Loucy (cell line): ENCODE results near the gene ZNF784.
A peak's percentile ranks its signal among the peaks of the same experiment; 100 is the strongest.
"Not testable (repeated sequence)": the region's sequence is repeated elsewhere in the genome, so short reads cannot be mapped to it uniquely, and the experiment has no call there.

ENCODE experiments used
- H2AFZ ChIP-seq: fragments of 200-600 bp; sonication (generic); 2 replicates; pipeline ENCODE4 v1.6.0; 2016; ENCODE audit warnings: antibody characterized with exemption, mild to moderate bottlenecking, low read length, moderate library complexity
- H3F3A ChIP-seq: fragments of 200-600 bp; 2 replicates; pipeline ENCODE4 v1.6.0; 2016; ENCODE audit warnings: antibody characterized with exemption, low read depth, mild to moderate bottlenecking
- H3K27me3 ChIP-seq: fragments of 200-600 bp; sonication (generic); 2 replicates; pipeline ENCODE4 v1.6.1; 2014; ENCODE audit warnings: low read length, mild to moderate bottlenecking; ENCODE audit not compliant: insufficient read depth, poor library complexity, severe bottlenecking
- H3K36me3 ChIP-seq: fragments of 200-600 bp; sonication (generic); 2 replicates; pipeline ENCODE4 v1.6.1; 2016; ENCODE audit warnings: low read length; ENCODE audit not compliant: insufficient read depth
- H3K4me1 ChIP-seq: fragments of 200-600 bp; sonication (generic); 2 replicates; pipeline ENCODE4 v1.5.1; 2014; ENCODE audit warnings: low read length, mild to moderate bottlenecking; ENCODE audit not compliant: insufficient read depth, poor library complexity, severe bottlenecking
- H3K4me2 ChIP-seq: fragments of 200-600 bp; sonication (generic); 2 replicates; pipeline ENCODE4 v1.6.0; 2014; ENCODE audit warnings: antibody characterized with exemption, low read length, low read depth, mild to moderate bottlenecking; ENCODE audit not compliant: poor library complexity, severe bottlenecking
- H3K4me3 ChIP-seq: fragments of 200-600 bp; sonication (generic); 2 replicates; pipeline ENCODE4 v1.5.1; 2014; ENCODE audit warnings: low read length, mild to moderate bottlenecking, mixed read lengths; ENCODE audit not compliant: poor library complexity, severe bottlenecking
- H3K79me2 ChIP-seq: fragments of 200-600 bp; sonication (generic); 2 replicates; pipeline ENCODE4 v1.6.1; 2014; ENCODE audit warnings: low read length; ENCODE audit not compliant: insufficient read depth
- H3K9ac ChIP-seq: fragments of 200-600 bp; sonication (generic); 2 replicates; pipeline ENCODE4 v1.6.0; 2014; ENCODE audit warnings: mild to moderate bottlenecking, low read depth, low read length, moderate library complexity; ENCODE audit not compliant: poor library complexity, severe bottlenecking
- H3K9me2 ChIP-seq: fragments of 200-600 bp; sonication (generic); replicated peaks from 2 replicates; pipeline ENCODE4 v1.6.1; 2016; ENCODE audit warnings: low read depth, low read length, mixed read lengths
- H3K9me3 ChIP-seq: fragments of 200-600 bp; sonication (generic); 2 replicates; pipeline ENCODE4 v1.6.1; 2014; ENCODE audit warnings: mild to moderate bottlenecking, antibody characterized with exemption, low read length, low read depth; ENCODE audit not compliant: insufficient read depth
- H4K20me1 ChIP-seq: fragments of 200-600 bp; sonication (generic); 2 replicates; pipeline ENCODE4 v1.6.0; 2014; ENCODE audit warnings: antibody characterized with exemption, low read length, mild to moderate bottlenecking; ENCODE audit not compliant: insufficient read depth, poor library complexity, severe bottlenecking
- EZH2phosphoT487 ChIP-seq: fragments of 200-600 bp; IDR thresholded peaks from 2 replicates; pipeline ENCODE4 v1.6.1; 2018; ENCODE audit warnings: antibody characterized with exemption, mild to moderate bottlenecking, moderate library complexity, borderline replicate concordance
- TF ChIP-seq, protein P1 (sequence below): fragments of 200-600 bp; sonication (generic); conservative IDR thresholded peaks from 2 replicates; pipeline ENCODE4 v1.5.1; 2014; ENCODE audit warnings: mild to moderate bottlenecking, antibody characterized with exemption, low read length

ZNF784 gene

GRCh38 chr19:55585658-55586339 is 38.6 kb downstream of the ZNF784 start:
- H3K9me3 ChIP-seq, result no peaks in the 10 kb centered on the region
- H3K9me2 ChIP-seq, result no peaks in the 10 kb centered on the region
- no peaks in the 10 kb centered on the region for H3K36me3 ChIP-seq
- H3K79me2 ChIP-seq, result peaks cover 7% of the 10 kb centered on the region; the same call in 1 of the 2 replicates
- H4K20me1 ChIP-seq, result no peaks in the 10 kb centered on the region
- peaks cover 11% of the 10 kb centered on the region; the same call in 1 of the 2 replicates for H3F3A ChIP-seq
- no peaks in the 10 kb centered on the region for H3K27me3 ChIP-seq
- peaks cover 24% of the 10 kb centered on the region for H3K4me1 ChIP-seq
- TF ChIP-seq, protein P1, sequence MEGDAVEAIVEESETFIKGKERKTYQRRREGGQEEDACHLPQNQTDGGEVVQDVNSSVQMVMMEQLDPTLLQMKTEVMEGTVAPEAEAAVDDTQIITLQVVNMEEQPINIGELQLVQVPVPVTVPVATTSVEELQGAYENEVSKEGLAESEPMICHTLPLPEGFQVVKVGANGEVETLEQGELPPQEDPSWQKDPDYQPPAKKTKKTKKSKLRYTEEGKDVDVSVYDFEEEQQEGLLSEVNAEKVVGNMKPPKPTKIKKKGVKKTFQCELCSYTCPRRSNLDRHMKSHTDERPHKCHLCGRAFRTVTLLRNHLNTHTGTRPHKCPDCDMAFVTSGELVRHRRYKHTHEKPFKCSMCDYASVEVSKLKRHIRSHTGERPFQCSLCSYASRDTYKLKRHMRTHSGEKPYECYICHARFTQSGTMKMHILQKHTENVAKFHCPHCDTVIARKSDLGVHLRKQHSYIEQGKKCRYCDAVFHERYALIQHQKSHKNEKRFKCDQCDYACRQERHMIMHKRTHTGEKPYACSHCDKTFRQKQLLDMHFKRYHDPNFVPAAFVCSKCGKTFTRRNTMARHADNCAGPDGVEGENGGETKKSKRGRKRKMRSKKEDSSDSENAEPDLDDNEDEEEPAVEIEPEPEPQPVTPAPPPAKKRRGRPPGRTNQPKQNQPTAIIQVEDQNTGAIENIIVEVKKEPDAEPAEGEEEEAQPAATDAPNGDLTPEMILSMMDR, result no peak
- no peak for TF ChIP-seq EZH2phosphoT487
- H2AFZ ChIP-seq, result peak overlapping the region; percentile 96
- peak overlapping the region; percentile 72 for H3K4me3 ChIP-seq
- H3K9ac ChIP-seq, result peak overlapping the region; percentile 59
- peak overlapping the region; percentile 93 for H3K4me2 ChIP-seq

DNA sequence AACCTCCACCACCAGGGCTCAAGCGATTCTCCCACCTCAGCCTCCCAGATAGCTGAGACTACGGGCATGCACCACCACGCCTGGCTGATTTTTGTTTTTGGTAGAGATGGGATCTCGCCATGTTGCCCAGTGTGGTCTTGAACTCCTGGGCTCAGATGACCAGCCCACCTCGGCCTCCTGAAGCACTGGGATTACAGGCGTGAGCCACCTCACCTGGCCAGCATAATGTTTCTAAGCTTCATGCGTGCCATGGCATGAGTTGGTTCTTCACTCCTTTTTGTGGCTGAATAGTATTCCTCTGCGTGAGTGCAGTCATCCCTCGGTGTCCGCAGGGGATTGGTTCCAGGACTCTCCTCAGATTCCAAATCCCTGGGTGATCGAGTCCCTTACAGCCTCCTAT is 39.5 kb downstream of the ZNF784 start:
- H3K36me3 ChIP-seq, result no peaks in the 10 kb centered on the region
- H3K4me2 ChIP-seq, result no peak overlapping the region
- H3K27me3 ChIP-seq, result no peaks in the 10 kb centered on the region
- H3K79me2 ChIP-seq, result peaks cover 15% of the 10 kb centered on the region
- no peak overlapping the region for H3K9ac ChIP-seq
- peaks cover 11% of the 10 kb centered on the region; the same call in 1 of the 2 replicates for H3F3A ChIP-seq
- TF ChIP-seq, protein P1, result no peak
- TF ChIP-seq EZH2phosphoT487, result no peak
- H3K4me1 ChIP-seq, result peaks cover 24% of the 10 kb centered on the region
- H2AFZ ChIP-seq, result no peak overlapping the region
- no peaks in the 10 kb centered on the region for H3K9me2 ChIP-seq
- H4K20me1 ChIP-seq, result no peaks in the 10 kb centered on the region
- no peak overlapping the region for H3K4me3 ChIP-seq
- no peaks in the 10 kb centered on the region for H3K9me3 ChIP-seq

- not testable (repeated sequence) for H3K36me3 ChIP-seq, H3K9me2 ChIP-seq, H4K20me1 ChIP-seq, H3K4me3 ChIP-seq, H3K9me3 ChIP-seq, H3K4me2 ChIP-seq, H3K9ac ChIP-seq, H3K27me3 ChIP-seq, H2AFZ ChIP-seq
- Histone ChIP-seq H3F3A (peaks cover 11% of the 10 kb centered on the region; the same call in 1 of the 2 replicates), H3K4me1 (peaks cover 24% of the 10 kb centered on the region), H3K79me2 (peaks cover 24% of the 10 kb centered on the region)
Observed at GRCh38 chr19:55583897-55584296, 40.5 kb downstream of the ZNF784 start.

DNA sequence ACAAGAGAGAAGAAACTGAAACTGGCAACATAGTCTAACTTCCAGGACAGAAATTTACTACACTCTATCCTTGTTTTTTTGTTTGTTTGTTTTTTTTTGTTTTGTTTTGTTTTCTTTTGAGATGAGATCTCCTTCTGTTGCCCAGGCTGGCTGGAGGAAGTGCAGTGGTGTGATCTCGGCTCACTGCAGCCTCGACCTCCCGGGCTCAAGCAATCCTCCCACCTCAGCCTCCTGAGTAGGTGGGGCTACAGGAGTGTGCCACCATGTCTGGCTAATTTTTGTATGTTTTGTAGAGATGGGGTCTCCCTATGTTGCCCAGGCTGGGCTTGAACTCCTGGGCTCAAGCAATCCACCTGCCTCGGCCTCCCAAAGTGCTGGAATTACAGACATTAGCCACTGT is 42.1 kb downstream of the ZNF784 start:
- Histone ChIP-seq H3K4me1 (peaks cover 24% of the 10 kb centered on the region), H3K79me2 (peaks cover 28% of the 10 kb centered on the region), H3F3A (peaks cover 11% of the 10 kb centered on the region; the same call in 1 of the 2 replicates)
- H4K20me1 ChIP-seq, H3K9ac ChIP-seq, H3K9me3 ChIP-seq, H2AFZ ChIP-seq, H3K27me3 ChIP-seq, H3K4me2 ChIP-seq, H3K36me3 ChIP-seq, H3K9me2 ChIP-seq, H3K4me3 ChIP-seq: not testable (repeated sequence)
